Measurements from ENCODE around the gene PBRM1.

- TF ChIP-seq CTCF (IDR thresholded peaks at IDR 0.05) (no peak), POLR2A (IDR thresholded peaks at IDR 0.05) (no peak)
Measured at GRCh38 chr3:52649461-52650210, 36.1 kb downstream of the PBRM1 start.
